SK-N-SH (cell line): ENCODE results near the gene MKX. TPM values are rescaled to one million over a fixed set of nuclear protein-coding genes. Genes with fewer than 3 reads are reported as not detected.

Experiments used
- CTCF ChIA-PET: fragments of 300-600, 350-600 bp; formaldehyde crosslinking; extraction: SDS; loops from one replicate; lab custom pipeline; 2021; lab: Yijun Ruan, JAX
- POLR2A ChIA-PET: fragments of 350-600 bp; sonication (Branson Sonifier 250); formaldehyde crosslinking; extraction: SDS; loops from one replicate; lab custom pipeline; 2020; ENCODE audit warnings: antibody characterized with exemption, inconsistent platforms; lab: Yijun Ruan, JAX
- DNase-seq: peaks from one replicate; pipeline ENCODE4 v3.0.0; 2012
- H2AFZ ChIP-seq: fragments of 200-600 bp; sonication (generic); 2 replicates; pipeline ENCODE4 v1.8.1; 2016; ENCODE audit warnings: antibody characterized with exemption, mild to moderate bottlenecking, low read depth
- H3F3A ChIP-seq: fragments of 200-600 bp; sonication (generic); replicated peaks from 2 replicates; pipeline ENCODE3; 2016; ENCODE audit warnings: antibody characterized with exemption, mild to moderate bottlenecking; ENCODE audit not compliant: insufficient read depth
- H3K27ac ChIP-seq, 2 experiments: fragments of 200-500 bp in 1 of 2; fragments of 200-600 bp in 1 of 2; sonication (Bioruptor generic) in 1 of 2; sonication (generic), shearing (Covaris generic) in 1 of 2; 2 replicates each; pipeline versions ENCODE4 v1.5.1 to v1.6.1; 2014 to 2016; ENCODE audit warnings: low read depth in 2 of 2, inconsistent platforms in 1 of 2, low read length in 1 of 2, mild to moderate bottlenecking in 1 of 2, mixed read lengths in 1 of 2
- H3K27me3 ChIP-seq: fragments of 200-600 bp; sonication (generic), shearing (Covaris generic); 2 replicates; pipeline ENCODE4 v1.6.1; 2016; ENCODE audit warnings: mixed run types; ENCODE audit not compliant: insufficient read depth
- H3K36me3 ChIP-seq, 2 experiments: fragments of 200-500 bp in 1 of 2; fragments of 200-600 bp in 1 of 2; sonication (Bioruptor generic) in 1 of 2; sonication (generic) in 1 of 2; replicated peaks in 1 of 2; 2 replicates each; pipeline versions ENCODE3 to v1.5.1; 2014 to 2016; ENCODE audit warnings: low read length in 1 of 2, mild to moderate bottlenecking in 1 of 2; ENCODE audit not compliant: insufficient read depth in 2 of 2, control insufficient read depth in 1 of 2
- H3K4me1 ChIP-seq, 2 experiments: fragments of 200-500 bp in 1 of 2; fragments of 200-600 bp in 1 of 2; sonication (Bioruptor generic) in 1 of 2; sonication (generic), shearing (Covaris generic) in 1 of 2; 2 replicates each; pipeline versions ENCODE4 v1.5.1 to v1.6.1; 2014 to 2016; ENCODE audit warnings: low read depth in 1 of 2, low read length in 1 of 2, mixed run types in 1 of 2; ENCODE audit not compliant: insufficient read depth in 2 of 2, control insufficient read depth in 1 of 2
- H3K4me2 ChIP-seq: fragments of 200-600 bp; sonication (generic), shearing (Covaris generic); 2 replicates; pipeline ENCODE4 v1.6.1; 2017; ENCODE audit warnings: mixed run types
- H3K4me3 ChIP-seq, 2 experiments: fragments of 200-500 bp in 1 of 2; fragments of 200-600 bp in 1 of 2; sonication (Bioruptor generic) in 1 of 2; sonication (generic), shearing (Covaris generic) in 1 of 2; 2 replicates each; pipeline versions ENCODE4 v1.5.1 to v1.8.1; 2014 to 2016; ENCODE audit warnings: low read depth in 2 of 2, inconsistent platforms in 1 of 2, low read length in 1 of 2, mild to moderate bottlenecking in 1 of 2, mixed read lengths in 1 of 2, moderate library complexity in 1 of 2
- H3K79me2 ChIP-seq: fragments of 200-600 bp; sonication (generic); 2 replicates; pipeline ENCODE4 v1.8.1; 2017; ENCODE audit warnings: mild to moderate bottlenecking; ENCODE audit not compliant: insufficient read depth
- H3K9ac ChIP-seq: fragments of 200-600 bp; sonication (generic); 2 replicates; pipeline ENCODE4 v1.6.1; 2017; ENCODE audit warnings: mixed run types
- H3K9me2 ChIP-seq: fragments of 200-600 bp; sonication (generic); 2 replicates; pipeline ENCODE4 v1.6.1; 2017; ENCODE audit warnings: mixed run types
- H3K9me3 ChIP-seq: fragments of 200-600 bp; sonication (generic); 2 replicates; pipeline ENCODE4 v1.6.1; 2017; ENCODE audit warnings: mixed run types, mild to moderate bottlenecking, moderate library complexity
- H4K20me1 ChIP-seq: fragments of 200-600 bp; sonication (generic); 2 replicates; pipeline ENCODE4 v1.6.1; 2017; ENCODE audit warnings: mild to moderate bottlenecking, mixed run types; ENCODE audit not compliant: insufficient read depth
- CHD2 ChIP-seq: fragments of 150-350 bp; IDR thresholded peaks from 2 replicates; pipeline ENCODE4 v1.6.1; 2018; ENCODE audit warnings: low read length; ENCODE audit not compliant: partially characterized antibody
- EP300 ChIP-seq, 2 experiments: IDR thresholded peaks; 2 replicates each; pipeline versions ENCODE4 v1.4.0 to v1.6.1; 2012; ENCODE audit warnings: borderline replicate concordance in 1 of 2, low read depth in 1 of 2, low read length in 1 of 2
- FOSL2 ChIP-seq: IDR thresholded peaks from 2 replicates; pipeline ENCODE4 v1.4.0; 2012; ENCODE audit warnings: low read depth, mild to moderate bottlenecking, moderate library complexity, borderline replicate concordance
- FOXM1 ChIP-seq: IDR thresholded peaks from 2 replicates; pipeline ENCODE4 v1.4.0; 2012; ENCODE audit warnings: low read depth, mild to moderate bottlenecking
- GATA2 ChIP-seq: sonication (generic); formaldehyde crosslinking; IDR thresholded peaks from 2 replicates; pipeline ENCODE4 v1.5.0; 2020; ENCODE audit warnings: mild to moderate bottlenecking, missing genetic modification reagents
- JUND ChIP-seq: IDR thresholded peaks from 2 replicates; pipeline ENCODE4 v1.4.0; 2012
- NFIC ChIP-seq: IDR thresholded peaks from 2 replicates; pipeline ENCODE4 v1.4.0; 2012; ENCODE audit warnings: borderline replicate concordance
- POLR2AphosphoS5 ChIP-seq: IDR thresholded peaks from 2 replicates; pipeline ENCODE4 v1.6.1; 2012; ENCODE audit warnings: low read depth, low read length
- RAD21 ChIP-seq: IDR thresholded peaks from 2 replicates; pipeline ENCODE4 v1.6.1; 2012; ENCODE audit warnings: mild to moderate bottlenecking, low read length
- RXRA ChIP-seq: IDR thresholded peaks from 2 replicates; pipeline ENCODE4 v1.4.0; 2012; ENCODE audit warnings: low read depth, mild to moderate bottlenecking, borderline replicate concordance
- SIN3A ChIP-seq: IDR thresholded peaks from 2 replicates; pipeline ENCODE4 v1.6.1; 2012; ENCODE audit warnings: low read depth, mild to moderate bottlenecking, low read length, moderate library complexity, borderline replicate concordance
- SMC3 ChIP-seq: IDR thresholded peaks from 2 replicates; pipeline ENCODE4 v1.6.1; 2012; ENCODE audit warnings: low read depth, low read length, improper control_type of control experiment
- TCF12 ChIP-seq: IDR thresholded peaks from 2 replicates; pipeline ENCODE4 v1.4.0; 2012
- WGBS: methylation state at CpG from one replicate; pipeline ENCODE4 v1.1.6; 2017; ENCODE audit warnings: low lambda C conversion rate; 5-methylcytosine and 5-hydroxymethylcytosine counted together
- polyA plus RNA-seq, 3 experiments: library from polyadenylated mRNA; depleted of rRNA; stranded (reverse); fragments of >200 nt; gene quantifications; 2 replicates each; pipeline ENCODE4 v1.2.3, GENCODE V29; 2012
- TF ChIP-seq, protein P1 (sequence below): IDR thresholded peaks from 2 replicates; pipeline ENCODE4 v1.4.0; 2012; ENCODE audit warnings: low read depth, borderline replicate concordance

MKX gene
- polyA plus RNA-seq, 1 of the 3 experiments (the other 2 are of a cell fraction), result not detected

DNA sequence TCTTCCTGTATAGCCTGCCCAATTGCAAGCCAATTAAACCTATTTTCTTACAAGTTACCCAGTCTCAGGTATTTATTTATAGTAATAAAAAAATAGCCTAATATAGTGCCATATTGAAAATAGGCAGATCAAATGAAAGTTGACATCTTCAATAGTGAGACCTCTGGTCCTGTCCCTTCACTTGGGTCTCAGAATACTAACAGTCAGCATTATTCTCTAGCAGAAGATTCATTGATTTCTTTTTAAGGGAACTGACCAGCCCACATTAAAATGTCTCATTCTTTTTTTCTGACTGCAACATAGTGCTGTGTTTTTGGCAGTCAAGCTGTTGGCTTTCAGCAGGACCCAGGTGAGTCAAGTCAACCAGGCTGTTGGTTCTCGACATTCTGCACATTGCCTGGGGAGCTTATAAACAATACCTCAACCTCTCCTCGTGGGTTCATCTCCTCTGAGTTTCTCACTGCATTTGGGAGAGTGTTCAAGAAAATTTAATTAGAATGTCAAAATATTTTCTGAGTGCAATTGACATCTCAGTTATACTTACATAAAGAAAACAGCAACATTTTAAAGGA is 109.8 kb downstream of the MKX start:
- CTCF ChIA-PET, result no interaction called here
- 0% methylated on average over 2 of the region's 2 CpGs for WGBS
- H3K27me3 ChIP-seq, result no peaks in the 10 kb centered on the region

DNA sequence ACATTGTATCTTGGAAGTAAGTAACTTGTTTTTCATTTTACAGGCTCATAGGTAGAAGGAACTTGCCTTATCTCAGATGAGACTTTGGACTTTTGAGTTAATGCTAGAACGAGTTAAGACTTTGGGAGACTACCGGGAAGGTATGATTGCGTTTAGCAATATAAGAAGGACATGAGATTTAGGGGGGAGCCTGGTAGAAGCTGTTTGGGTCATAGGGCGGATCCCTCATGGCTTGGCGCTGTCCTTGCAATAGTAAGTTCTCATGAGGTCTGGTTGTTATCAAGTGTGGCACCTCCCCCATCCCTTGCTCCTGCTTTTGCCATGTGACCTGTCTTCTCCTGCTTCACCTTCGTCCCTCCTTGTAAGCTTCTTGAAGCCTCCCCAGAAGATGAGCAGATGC is 110.3 kb downstream of the MKX start:
- POLR2A ChIA-PET, result interaction anchor here (0.5 kb wide), 1 partner anchor 662 kb away, joined by 3 read pairs; no protein-coding TSS in a partner anchor
- no peaks in the 10 kb centered on the region for H3K36me3 ChIP-seq

More for the DNA sequence above, 109.8 kb downstream of the MKX start:
- Histone ChIP-seq H3K27ac (no peak overlapping the region), H3K9ac (no peak overlapping the region), H3F3A (no peaks in the 10 kb centered on the region), H3K4me3 (no peak overlapping the region), H2AFZ (no peak overlapping the region), H3K4me1 (no peaks in the 10 kb centered on the region), H3K4me2 (no peak overlapping the region), H3K79me2 (no peaks in the 10 kb centered on the region), H4K20me1 (no peaks in the 10 kb centered on the region), H3K9me3 (no peaks in the 10 kb centered on the region), H3K9me2 (no peaks in the 10 kb centered on the region), H3K36me3 (no peaks in the 10 kb centered on the region)
- TF ChIP-seq CHD2 (no peak), TCF12 (no peak), SMC3 (no peak)
- TF ChIP-seq, protein P1, sequence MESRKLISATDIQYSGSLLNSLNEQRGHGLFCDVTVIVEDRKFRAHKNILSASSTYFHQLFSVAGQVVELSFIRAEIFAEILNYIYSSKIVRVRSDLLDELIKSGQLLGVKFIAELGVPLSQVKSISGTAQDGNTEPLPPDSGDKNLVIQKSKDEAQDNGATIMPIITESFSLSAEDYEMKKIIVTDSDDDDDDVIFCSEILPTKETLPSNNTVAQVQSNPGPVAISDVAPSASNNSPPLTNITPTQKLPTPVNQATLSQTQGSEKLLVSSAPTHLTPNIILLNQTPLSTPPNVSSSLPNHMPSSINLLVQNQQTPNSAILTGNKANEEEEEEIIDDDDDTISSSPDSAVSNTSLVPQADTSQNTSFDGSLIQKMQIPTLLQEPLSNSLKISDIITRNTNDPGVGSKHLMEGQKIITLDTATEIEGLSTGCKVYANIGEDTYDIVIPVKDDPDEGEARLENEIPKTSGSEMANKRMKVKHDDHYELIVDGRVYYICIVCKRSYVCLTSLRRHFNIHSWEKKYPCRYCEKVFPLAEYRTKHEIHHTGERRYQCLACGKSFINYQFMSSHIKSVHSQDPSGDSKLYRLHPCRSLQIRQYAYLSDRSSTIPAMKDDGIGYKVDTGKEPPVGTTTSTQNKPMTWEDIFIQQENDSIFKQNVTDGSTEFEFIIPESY, result no peak
- POLR2A ChIA-PET, result no interaction called here
- no peak for DNase-seq

DNA sequence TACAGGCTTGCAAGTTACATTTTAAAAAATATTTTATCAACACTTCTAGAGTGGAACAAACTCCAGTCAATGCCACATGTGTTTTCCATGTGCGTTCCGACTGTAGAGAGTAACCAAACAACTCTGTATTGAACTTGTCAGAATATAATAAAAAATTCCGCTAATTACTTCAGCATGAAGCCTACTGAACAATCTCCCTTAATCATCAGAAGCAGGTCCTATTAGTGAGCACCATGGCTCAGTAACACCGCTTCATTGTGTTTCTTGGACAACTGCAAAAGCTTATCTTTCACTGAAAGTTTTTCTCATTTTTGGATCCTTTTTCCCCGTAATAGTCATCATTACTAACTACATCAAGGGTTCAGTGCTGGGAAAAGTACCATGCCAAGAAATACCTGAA is 117.0 kb downstream of the MKX start:
- Histone ChIP-seq H3K4me3 (no peak overlapping the region), H3K9me3 (no peaks in the 10 kb centered on the region), H3K9me2 (no peaks in the 10 kb centered on the region), H3K27ac (no peak overlapping the region), H2AFZ (no peak overlapping the region), H3K4me2 (no peak overlapping the region), H3K79me2 (no peaks in the 10 kb centered on the region), H4K20me1 (no peaks in the 10 kb centered on the region), H3K4me1 (no peaks in the 10 kb centered on the region), H3K27me3 (peaks cover 27% of the 10 kb centered on the region), H3K9ac (no peak overlapping the region), H3F3A (no peaks in the 10 kb centered on the region), H3K36me3 (no peaks in the 10 kb centered on the region)
- CTCF ChIA-PET, result no interaction called here
- POLR2A ChIA-PET, result no interaction called here
- TF ChIP-seq RXRA (no peak), RAD21 (no peak), SIN3A (no peak), FOSL2 (no peak), GATA2 (CRISPR knock-in tag) (no peak), POLR2AphosphoS5 (no peak), TCF12 (no peak), FOXM1 (no peak), SMC3 (no peak), NFIC (no peak), JUND (no peak)
- 12% methylated on average over 5 of the region's 5 CpGs for WGBS
- DNase-seq, result no peak

More for the DNA sequence above, 110.3 kb downstream of the MKX start:
- H3K4me3 ChIP-seq, result no peak overlapping the region
- H3K4me2 ChIP-seq, result no peak overlapping the region
- CTCF ChIA-PET, result no interaction called here
- TF ChIP-seq GATA2 (CRISPR knock-in tag) (no peak), EP300 (IDR thresholded peaks at IDR 0.05; ENCODE audit: borderline replicate concordance in 1 of 2, low read depth in 1 of 2, low read length in 1 of 2) (no peak), NFIC (no peak), SMC3 (no peak)
- no peak overlapping the region for H2AFZ ChIP-seq
- DNase-seq, result no peak
- no peaks in the 10 kb centered on the region for H3K27me3 ChIP-seq
- no peaks in the 10 kb centered on the region for H3K79me2 ChIP-seq
- no peak overlapping the region for H3K27ac ChIP-seq
- 0% methylated on average over 6 of the region's 6 CpGs for WGBS
- no peaks in the 10 kb centered on the region for H3K9me3 ChIP-seq
- H3K9ac ChIP-seq, result no peak overlapping the region
- H3K4me1 ChIP-seq, result no peaks in the 10 kb centered on the region
- H4K20me1 ChIP-seq, result no peaks in the 10 kb centered on the region
- no peaks in the 10 kb centered on the region for H3F3A ChIP-seq
- H3K9me2 ChIP-seq, result no peaks in the 10 kb centered on the region
